Stimulated activated CD4-positive, alpha-beta T cell treated with anti-CD3 and anti-CD28 coated beads, Interleukin-4, amount 100 ng/mL, for 24 hours (primary cell): Measurements from ENCODE around the gene ANO9.
"Not testable (repeated sequence)": the region's sequence is repeated elsewhere in the genome, so short reads cannot be mapped to it uniquely, and the experiment has no call there.

Experiments used
- DNase-seq: peaks from one replicate; pipeline ENCODE4 v3.0.0-alpha.2; 2020

The ANO9 gene

GRCh38 chr11:451738-452137 lies 9.9 kb upstream of the ANO9 start:
- DNase-seq, result no peak

DNA sequence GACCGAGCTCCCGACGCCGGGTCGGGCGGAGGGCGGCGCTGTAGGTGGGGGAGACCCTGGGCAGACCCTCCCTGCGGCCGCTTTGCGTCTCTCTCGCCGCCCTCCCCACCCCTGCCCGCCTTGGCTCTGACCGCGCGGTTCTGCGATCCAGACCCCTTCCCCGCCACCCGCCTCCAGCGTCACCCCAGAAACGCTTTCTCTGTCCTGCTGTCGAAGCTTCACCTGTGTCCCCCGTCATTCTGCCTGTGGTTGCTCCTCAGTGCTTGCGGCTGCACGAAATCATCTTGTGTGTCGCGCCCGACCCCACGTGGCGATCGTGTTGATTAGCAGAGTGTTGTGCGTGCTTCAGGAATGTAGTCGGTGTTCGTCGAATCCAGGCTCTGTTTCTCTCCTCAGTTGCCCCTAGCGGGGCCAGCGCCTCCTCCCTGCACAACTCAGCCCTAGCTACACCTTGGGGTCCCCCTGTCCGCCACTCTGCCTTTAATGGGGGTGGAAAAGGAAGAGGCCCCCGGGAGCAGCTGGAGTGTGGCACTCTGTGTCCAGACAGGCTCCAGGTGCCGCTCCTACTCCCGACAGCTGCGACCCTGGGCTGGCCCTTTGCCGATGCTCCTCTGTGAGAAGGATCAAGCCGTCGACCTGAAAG lies 9.1 kb upstream of the ANO9 start:
- peak; percentile 78 for DNase-seq

- DNase-seq, result peak; percentile 95
These were observed 8.3 kb upstream of the ANO9 start, which contains the start of gene PTDSS2 for GRCh38 chr11:449889-450808. TSS of gene PTDSS2 (plus strand) at chr11:450279. CDS start at chr11:450456, 177 bp downstream.

GRCh38 chr11:447923-448731 lies 6.3 kb upstream of the ANO9 start:
- DNase-seq, result peak; percentile 95

GRCh38 chr11:446891-447290 lies 5.1 kb upstream of the ANO9 start:
- no peak for DNase-seq

GRCh38 chr11:445765-446588 lies 4.2 kb upstream of the ANO9 start:
- no peak for DNase-seq

- DNase-seq, result no peak
These were observed 2.8 kb upstream of the ANO9 start for GRCh38 chr11:444396-445144.

- DNase-seq, result no peak
These were observed 1.9 kb upstream of the ANO9 start for GRCh38 chr11:443542-444199.

- DNase-seq, result no peak
These were observed 835 bp upstream of the ANO9 start for GRCh38 chr11:442611-443081.

DNA sequence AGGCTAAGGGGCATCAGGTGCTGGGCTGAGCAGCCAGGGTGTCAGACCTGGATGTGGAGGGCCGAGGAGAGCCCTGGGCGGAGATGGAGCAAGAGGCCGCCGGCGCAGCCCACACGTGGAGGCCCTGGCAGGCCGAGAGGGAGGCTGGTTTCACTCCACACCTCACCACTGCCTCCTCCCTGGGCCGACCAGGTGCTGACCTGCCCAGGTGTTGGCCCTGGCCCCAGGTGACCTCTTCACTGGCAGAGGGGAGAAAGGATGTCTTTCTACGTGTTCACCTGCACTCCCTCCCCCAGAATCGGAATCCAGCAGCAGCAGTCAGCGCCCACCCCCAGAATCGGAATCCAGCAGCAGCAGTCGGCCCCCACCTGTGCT lies 781 bp downstream of the ANO9 start:
- DNase-seq, result no peak

- no peak for DNase-seq
These were observed 1.5 kb downstream of the ANO9 start for GRCh38 chr11:440065-441042.

- DNase-seq, result no peak
These were observed 2.3 kb downstream of the ANO9 start for GRCh38 chr11:439315-440064.

- no peak for DNase-seq
These were observed 3.5 kb downstream of the ANO9 start for GRCh38 chr11:438101-438844.

DNA sequence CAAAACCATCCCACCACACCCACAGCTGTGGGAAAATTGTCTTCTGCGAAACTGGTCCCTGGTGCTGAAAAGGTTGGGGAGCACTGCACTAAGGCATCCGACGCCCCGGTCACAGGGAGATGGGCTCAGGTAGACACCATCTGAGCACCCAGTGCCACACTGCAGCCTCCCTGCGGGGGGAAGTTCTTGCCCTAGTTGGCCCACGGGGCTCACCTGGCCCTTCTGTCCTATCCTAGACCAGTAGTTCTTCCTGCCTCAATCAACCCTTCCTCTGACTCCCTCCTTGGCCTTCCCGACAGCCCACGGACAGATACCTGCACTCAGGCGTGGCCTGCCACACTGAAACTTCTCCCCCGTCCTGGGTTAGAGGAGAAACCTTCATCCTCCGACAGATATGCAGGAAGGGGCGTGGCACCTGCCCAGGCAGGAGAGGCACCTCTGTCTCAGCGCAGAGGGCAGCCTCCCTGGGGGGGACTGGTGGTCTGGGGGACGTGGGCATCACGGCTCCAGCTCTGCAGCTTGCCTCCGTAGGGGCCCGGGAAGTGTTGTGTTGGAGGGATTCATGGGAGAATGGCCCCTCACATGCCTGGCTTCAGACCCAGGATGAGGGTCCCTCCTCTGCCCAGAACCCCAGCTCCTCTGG lies 4.5 kb downstream of the ANO9 start:
- DNase-seq, result no peak

DNA sequence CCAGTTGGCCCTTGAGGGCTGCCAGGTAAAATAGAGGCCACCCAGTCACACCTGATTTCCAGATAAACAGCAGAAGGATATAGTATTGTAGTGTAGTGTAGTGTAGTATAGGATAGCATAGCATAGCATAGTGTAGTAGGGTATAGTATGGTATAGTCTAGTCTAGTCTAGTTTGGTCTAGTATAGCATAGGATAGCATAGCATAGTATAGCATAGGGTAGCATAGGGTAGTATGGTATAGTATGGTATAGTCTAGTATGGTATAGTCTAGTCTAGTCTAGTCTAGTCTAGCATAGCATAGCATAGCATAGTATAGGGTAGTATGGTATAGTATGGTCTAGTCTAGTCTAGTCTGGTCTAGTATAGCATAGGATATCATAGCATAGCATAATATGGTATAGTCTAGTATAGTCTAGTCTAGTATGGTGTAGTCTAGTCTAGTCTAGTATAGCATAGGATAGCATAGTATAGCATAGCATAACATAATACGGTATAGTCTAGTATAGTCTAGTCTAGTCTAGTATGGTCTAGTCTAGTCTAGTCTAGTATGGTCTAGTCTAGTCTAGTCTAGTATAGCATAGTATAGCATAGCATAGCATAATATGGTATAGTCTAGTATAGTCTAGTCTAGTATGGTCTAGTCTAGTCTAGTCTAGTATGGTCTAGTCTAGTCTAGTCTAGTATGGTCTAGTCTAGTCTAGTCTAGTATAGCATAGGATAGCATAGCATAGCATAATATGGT lies 6.6 kb downstream of the ANO9 start:
- DNase-seq, result not testable (repeated sequence)

DNA sequence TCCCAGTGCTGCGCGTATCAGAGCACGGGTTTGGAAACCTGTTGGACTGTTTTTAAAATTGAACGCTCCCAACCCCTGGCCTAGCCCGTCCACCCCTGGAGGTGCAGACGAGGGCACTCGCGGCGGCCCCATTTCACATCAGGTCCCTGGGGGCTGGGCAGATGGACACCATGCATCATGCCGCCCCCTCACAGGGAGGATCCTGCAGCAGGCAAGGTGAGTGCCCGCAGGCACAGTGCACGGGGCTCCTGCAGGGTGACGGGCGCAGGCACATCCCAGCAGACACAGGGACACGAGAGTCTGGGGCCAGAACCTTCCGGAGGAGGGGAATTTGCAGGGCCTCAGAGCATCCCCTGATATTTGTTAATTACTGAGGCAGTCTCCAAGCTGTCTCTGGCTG lies 7.3 kb downstream of the ANO9 start:
- DNase-seq, result no peak

DNA sequence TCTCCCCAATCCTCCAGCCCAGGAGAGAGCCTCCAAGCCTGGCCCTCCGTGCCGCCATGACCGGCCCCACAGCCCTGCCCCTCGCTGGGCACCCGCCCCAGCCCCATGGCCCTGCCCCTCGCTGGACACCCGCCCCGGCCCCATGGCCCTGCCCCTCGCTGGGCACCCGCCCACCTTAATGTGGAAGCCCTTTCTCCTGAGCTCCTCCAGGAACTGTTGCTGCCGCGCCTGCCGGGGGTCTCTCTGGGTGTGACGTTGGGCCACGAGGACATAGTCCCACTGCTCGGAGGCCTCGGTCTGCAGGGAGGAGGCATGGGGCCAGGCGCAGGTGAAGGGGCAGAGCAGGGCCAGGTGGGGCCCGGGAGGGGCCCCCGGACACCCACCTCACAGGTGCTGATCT lies 8.2 kb downstream of the ANO9 start:
- DNase-seq, result no peak
